ENCODE measurements around the gene PCK1. TPM values are rescaled to one million over a fixed set of nuclear protein-coding genes. Genes with fewer than 3 reads are reported as not detected.

PCK1 gene
- total RNA-seq, 2 experiments from 2014 or later = not detected

GRCh38 chr20:57567471-57568079, 6.7 kb downstream of the PCK1 start:
- POLR2A ChIA-PET = interaction anchor here (1.4 kb wide), 1 partner anchor 13 kb away, joined by 3 read pairs; no protein-coding TSS in a partner anchor
- DNase-seq (no peak), ATAC-seq (no peak)
- Mint-ChIP-seq H3K27ac (no peak overlapping the region), H3K4me1 (ENCODE audit: low read depth) (no peaks in the 10 kb centered on the region), H3K9me3 (no peaks in the 10 kb centered on the region), H3K27me3 (peaks cover 1% of the 10 kb centered on the region), H3K36me3 (ENCODE audit: low read depth) (no peaks in the 10 kb centered on the region), H3K4me3 (no peak overlapping the region)
- TF ChIP-seq, protein P1, sequence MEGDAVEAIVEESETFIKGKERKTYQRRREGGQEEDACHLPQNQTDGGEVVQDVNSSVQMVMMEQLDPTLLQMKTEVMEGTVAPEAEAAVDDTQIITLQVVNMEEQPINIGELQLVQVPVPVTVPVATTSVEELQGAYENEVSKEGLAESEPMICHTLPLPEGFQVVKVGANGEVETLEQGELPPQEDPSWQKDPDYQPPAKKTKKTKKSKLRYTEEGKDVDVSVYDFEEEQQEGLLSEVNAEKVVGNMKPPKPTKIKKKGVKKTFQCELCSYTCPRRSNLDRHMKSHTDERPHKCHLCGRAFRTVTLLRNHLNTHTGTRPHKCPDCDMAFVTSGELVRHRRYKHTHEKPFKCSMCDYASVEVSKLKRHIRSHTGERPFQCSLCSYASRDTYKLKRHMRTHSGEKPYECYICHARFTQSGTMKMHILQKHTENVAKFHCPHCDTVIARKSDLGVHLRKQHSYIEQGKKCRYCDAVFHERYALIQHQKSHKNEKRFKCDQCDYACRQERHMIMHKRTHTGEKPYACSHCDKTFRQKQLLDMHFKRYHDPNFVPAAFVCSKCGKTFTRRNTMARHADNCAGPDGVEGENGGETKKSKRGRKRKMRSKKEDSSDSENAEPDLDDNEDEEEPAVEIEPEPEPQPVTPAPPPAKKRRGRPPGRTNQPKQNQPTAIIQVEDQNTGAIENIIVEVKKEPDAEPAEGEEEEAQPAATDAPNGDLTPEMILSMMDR (IDR thresholded peaks at IDR 0.05) = no peak
- intact Hi-C loops (cut with micrococcal nuclease) = no loop called here
- CTCF ChIA-PET = no interaction called here

DNA sequence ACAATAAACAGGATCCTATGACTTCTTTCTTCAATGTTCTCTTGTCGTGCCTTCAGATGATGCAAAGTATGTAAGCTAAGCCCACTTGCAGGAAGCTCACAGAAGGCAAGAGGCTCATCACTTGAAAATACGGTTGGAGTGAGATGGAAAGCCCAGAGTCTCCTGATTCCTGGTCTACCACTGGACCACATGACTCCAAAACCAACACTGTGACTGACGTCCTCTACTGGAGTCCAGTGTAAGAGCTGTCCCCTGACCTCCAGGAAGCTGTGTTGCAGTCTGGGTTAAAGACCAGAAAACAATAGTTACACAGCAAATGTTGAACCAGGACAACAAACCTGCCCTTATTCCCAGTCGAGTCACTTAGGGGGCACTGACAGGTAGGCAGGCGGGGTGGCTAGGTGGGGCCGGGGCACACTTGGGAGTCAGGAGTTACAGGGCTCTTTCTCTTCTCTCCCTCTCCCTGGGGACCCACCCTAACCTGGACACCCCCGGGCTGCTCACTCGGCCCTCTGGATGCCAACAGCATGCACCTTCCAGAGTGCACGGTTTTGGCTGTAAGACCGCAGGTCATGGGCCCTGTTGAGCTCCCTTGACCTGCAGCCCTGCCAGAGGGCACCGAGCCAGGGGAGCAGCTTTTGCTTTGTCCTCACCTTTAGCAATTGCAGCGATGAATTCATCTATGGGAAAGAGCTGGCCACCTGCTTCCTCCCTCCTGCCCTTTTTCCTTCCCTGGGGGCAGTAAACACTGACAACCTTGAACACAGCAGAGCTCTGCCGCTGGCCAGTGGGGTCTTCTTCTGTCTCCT, 7.4 kb downstream of the PCK1 start:
- POLR2A ChIA-PET = interaction anchor here (1.4 kb wide), 1 partner anchor 13 kb away, joined by 3 read pairs; no protein-coding TSS in a partner anchor
- peaks cover 6% of the 10 kb centered on the region for H3K27me3 Mint-ChIP-seq
- no peak overlapping the region for H3K4me3 Mint-ChIP-seq
- no peak overlapping the region for H3K27ac Mint-ChIP-seq
- ATAC-seq (no peak), DNase-seq (no peak)
- CTCF ChIA-PET = interaction anchor here (0.6 kb wide), 1 partner anchor 72 kb away, joined by 3 read pairs; no protein-coding TSS in a partner anchor
- no peaks in the 10 kb centered on the region for H3K9me3 Mint-ChIP-seq
- intact Hi-C loops (cut with micrococcal nuclease) = no loop called here
- TF ChIP-seq, protein P1 (IDR thresholded peaks at IDR 0.05) = no peak
- H3K36me3 Mint-ChIP-seq (ENCODE audit: low read depth) = no peaks in the 10 kb centered on the region
- H3K4me1 Mint-ChIP-seq (ENCODE audit: low read depth) = no peaks in the 10 kb centered on the region

GRCh38 chr20:57568960-57569359, 8.1 kb downstream of the PCK1 start:
- Mint-ChIP-seq H3K36me3 (ENCODE audit: low read depth) (no peaks in the 10 kb centered on the region), H3K4me1 (ENCODE audit: low read depth) (no peaks in the 10 kb centered on the region), H3K4me3 (no peak overlapping the region), H3K9me3 (no peaks in the 10 kb centered on the region), H3K27ac (no peak overlapping the region), H3K27me3 (peaks cover 6% of the 10 kb centered on the region)
- DNase-seq = no peak
- no peak for ATAC-seq
- ChIA-PET POLR2A (no interaction called here), CTCF (interaction anchor here (0.6 kb wide), 1 partner anchor 73 kb away, joined by 3 read pairs; no protein-coding TSS in a partner anchor)
- TF ChIP-seq, protein P1 (IDR thresholded peaks at IDR 0.05) = no peak
- intact Hi-C loops (cut with micrococcal nuclease) = no loop called here

GRCh38 chr20:57570145-57570850, 9.4 kb downstream of the PCK1 start:
- Mint-ChIP-seq H3K4me3 (no peak overlapping the region), H3K36me3 (ENCODE audit: low read depth) (no peaks in the 10 kb centered on the region), H3K9me3 (no peaks in the 10 kb centered on the region), H3K27ac (no peak overlapping the region), H3K4me1 (ENCODE audit: low read depth) (no peaks in the 10 kb centered on the region), H3K27me3 (peaks cover 6% of the 10 kb centered on the region)
- TF ChIP-seq, protein P1 (IDR thresholded peaks at IDR 0.05) = no peak
- ChIA-PET CTCF (no interaction called here), POLR2A (no interaction called here)
- ATAC-seq (no peak), DNase-seq (no peak)
- intact Hi-C loops (cut with micrococcal nuclease) = no loop called here

Data from activated CD8-positive, alpha-beta T cell treated with anti-CD3 and anti-CD28 coated beads for 36 hours (primary cell).